Suprapubic skin (tissue), 4 donors: ENCODE data around the gene SERPINE3. TPM values are rescaled to one million over a fixed set of nuclear protein-coding genes. Genes with fewer than 3 reads are reported as not detected.

Experiments used
- DNase-seq, 2 donors: peaks; one replicate each; pipeline ENCODE4 v3.0.0-alpha.2; 2019; ENCODE audit warnings: low spot score in 2 of 2
- H3K27ac ChIP-seq: fragments of 200-600 bp; sonication (generic); one replicate; pipeline ENCODE4 v1.5.1; 2019
- H3K27me3 ChIP-seq: fragments of 200-600 bp; sonication (generic); one replicate; pipeline ENCODE4 v1.5.1; 2019
- H3K36me3 ChIP-seq: fragments of 200-600 bp; sonication (generic); one replicate; pipeline ENCODE4 v1.5.1; 2019
- H3K4me1 ChIP-seq: fragments of 200-600 bp; sonication (generic); one replicate; pipeline ENCODE4 v1.5.1; 2019
- H3K4me3 ChIP-seq: fragments of 200-600 bp; sonication (generic); one replicate; pipeline ENCODE4 v1.5.1; 2019; ENCODE audit warnings: mild to moderate bottlenecking
- H3K9me3 ChIP-seq: fragments of 200-600 bp; sonication (generic); one replicate; pipeline ENCODE4 v1.5.1; 2019
- EP300 ChIP-seq: sonication (generic); formaldehyde crosslinking; IDR thresholded peaks from one replicate; pipeline ENCODE4 v1.6.1; 2017; ENCODE audit warnings: antibody characterized with exemption
- POLR2A ChIP-seq, 2 donors: fragments of 450-650 bp; IDR thresholded peaks; one replicate each; pipeline ENCODE4 v1.6.1; 2017; ENCODE audit warnings: antibody characterized with exemption in 2 of 2, mild to moderate bottlenecking in 2 of 2, moderate library complexity in 2 of 2
- POLR2AphosphoS5 ChIP-seq, 3 donors: sonication (generic); formaldehyde crosslinking; IDR thresholded peaks; one replicate each; pipeline ENCODE4 v1.6.1; 2017; ENCODE audit warnings: antibody characterized with exemption in 3 of 3
- WGBS: methylation state at CpG from one replicate; pipeline ENCODE4 v1.1.5; 2018; 5-methylcytosine and 5-hydroxymethylcytosine counted together
- total RNA-seq, 4 donors: library from RNA; depleted of rRNA; stranded (reverse); fragments of >200 nt; gene quantifications; one replicate each; pipeline ENCODE4 v1.1.0, GENCODE V29; 2016
- TF ChIP-seq, protein P1 (sequence below), 2 donors: fragments of 200-600 bp in 1 of 2; fragments of 450-650 bp in 1 of 2; sonication (generic) in 1 of 2; IDR thresholded peaks; one replicate each; pipeline ENCODE4 v1.5.1; 2016 to 2019; ENCODE audit warnings: antibody characterized with exemption in 2 of 2, mild to moderate bottlenecking in 1 of 2, moderate library complexity in 1 of 2

The SERPINE3 gene
- total RNA-seq, 4 donors from 2014 or later: not detected

DNA sequence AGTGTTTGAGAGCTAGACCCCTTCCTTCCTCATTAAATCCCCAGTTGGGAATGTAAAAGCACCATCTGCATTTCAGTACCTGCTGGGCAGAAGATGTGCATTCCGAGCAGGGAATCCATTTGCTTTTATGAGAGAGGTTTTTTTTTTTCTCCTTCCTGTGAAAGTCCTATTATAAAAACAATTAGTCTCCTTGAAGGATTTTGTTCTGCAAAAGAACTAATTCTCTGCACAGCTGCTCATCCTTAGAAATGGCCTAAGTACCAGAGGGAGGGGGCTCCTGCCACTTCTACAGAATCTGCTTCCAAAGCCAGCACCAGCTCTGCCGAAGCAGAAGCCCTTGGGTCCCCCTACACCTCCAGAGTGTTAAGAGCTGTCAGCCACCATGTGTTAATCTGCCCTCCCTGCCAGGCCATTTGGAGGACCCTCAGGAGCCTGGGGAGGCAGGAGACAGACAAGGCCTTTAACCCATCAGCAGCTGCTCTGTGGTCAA lies 36.4 kb upstream of the SERPINE3 start:
- TF ChIP-seq POLR2AphosphoS5 (IDR thresholded peaks at IDR 0.05): no peak
- no peak for TF ChIP-seq POLR2A (IDR thresholded peaks at IDR 0.05)
- TF ChIP-seq, protein P1, sequence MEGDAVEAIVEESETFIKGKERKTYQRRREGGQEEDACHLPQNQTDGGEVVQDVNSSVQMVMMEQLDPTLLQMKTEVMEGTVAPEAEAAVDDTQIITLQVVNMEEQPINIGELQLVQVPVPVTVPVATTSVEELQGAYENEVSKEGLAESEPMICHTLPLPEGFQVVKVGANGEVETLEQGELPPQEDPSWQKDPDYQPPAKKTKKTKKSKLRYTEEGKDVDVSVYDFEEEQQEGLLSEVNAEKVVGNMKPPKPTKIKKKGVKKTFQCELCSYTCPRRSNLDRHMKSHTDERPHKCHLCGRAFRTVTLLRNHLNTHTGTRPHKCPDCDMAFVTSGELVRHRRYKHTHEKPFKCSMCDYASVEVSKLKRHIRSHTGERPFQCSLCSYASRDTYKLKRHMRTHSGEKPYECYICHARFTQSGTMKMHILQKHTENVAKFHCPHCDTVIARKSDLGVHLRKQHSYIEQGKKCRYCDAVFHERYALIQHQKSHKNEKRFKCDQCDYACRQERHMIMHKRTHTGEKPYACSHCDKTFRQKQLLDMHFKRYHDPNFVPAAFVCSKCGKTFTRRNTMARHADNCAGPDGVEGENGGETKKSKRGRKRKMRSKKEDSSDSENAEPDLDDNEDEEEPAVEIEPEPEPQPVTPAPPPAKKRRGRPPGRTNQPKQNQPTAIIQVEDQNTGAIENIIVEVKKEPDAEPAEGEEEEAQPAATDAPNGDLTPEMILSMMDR (IDR thresholded peaks at IDR 0.05): no peak
- TF ChIP-seq EP300: no peak

DNA sequence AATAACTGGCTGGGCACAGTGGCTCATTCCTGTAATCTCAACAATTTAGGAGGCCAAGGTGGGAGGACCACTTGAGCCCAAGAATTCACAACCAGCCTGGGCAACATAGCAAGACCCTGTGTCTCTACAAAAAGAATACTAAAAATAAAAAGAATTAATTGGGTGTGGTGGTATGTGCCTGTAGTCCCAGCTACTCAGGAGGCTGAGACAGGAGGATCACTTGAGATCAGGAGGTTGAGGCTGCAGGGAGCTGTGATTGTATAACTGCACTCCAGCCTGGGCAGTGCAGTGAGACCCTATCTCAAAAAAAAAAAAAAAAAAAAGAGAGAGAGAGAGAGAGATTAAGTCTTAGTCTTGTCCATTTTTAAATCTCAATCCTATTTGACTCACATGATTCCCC lies 35.6 kb upstream of the SERPINE3 start:
- H3K4me1 ChIP-seq: no peaks in the 10 kb centered on the region
- TF ChIP-seq POLR2AphosphoS5 (IDR thresholded peaks at IDR 0.05) (no peak), EP300 (no peak), POLR2A (IDR thresholded peaks at IDR 0.05) (no peak)
- TF ChIP-seq, protein P1 (IDR thresholded peaks at IDR 0.05): no peak
- H3K36me3 ChIP-seq: no peaks in the 10 kb centered on the region
- H3K27ac ChIP-seq: no peak overlapping the region
- no peaks in the 10 kb centered on the region for H3K27me3 ChIP-seq
- no peaks in the 10 kb centered on the region for H3K9me3 ChIP-seq
- DNase-seq: no peak
- H3K4me3 ChIP-seq: no peak overlapping the region

More for the DNA sequence above, 36.4 kb upstream of the SERPINE3 start:
- DNase-seq: no peak
- Histone ChIP-seq H3K4me3 (no peak overlapping the region), H3K4me1 (no peaks in the 10 kb centered on the region), H3K9me3 (no peaks in the 10 kb centered on the region), H3K27ac (no peak overlapping the region), H3K36me3 (no peaks in the 10 kb centered on the region), H3K27me3 (no peaks in the 10 kb centered on the region)
- 82% methylated on average over 2 of the region's 2 CpGs for WGBS

DNA sequence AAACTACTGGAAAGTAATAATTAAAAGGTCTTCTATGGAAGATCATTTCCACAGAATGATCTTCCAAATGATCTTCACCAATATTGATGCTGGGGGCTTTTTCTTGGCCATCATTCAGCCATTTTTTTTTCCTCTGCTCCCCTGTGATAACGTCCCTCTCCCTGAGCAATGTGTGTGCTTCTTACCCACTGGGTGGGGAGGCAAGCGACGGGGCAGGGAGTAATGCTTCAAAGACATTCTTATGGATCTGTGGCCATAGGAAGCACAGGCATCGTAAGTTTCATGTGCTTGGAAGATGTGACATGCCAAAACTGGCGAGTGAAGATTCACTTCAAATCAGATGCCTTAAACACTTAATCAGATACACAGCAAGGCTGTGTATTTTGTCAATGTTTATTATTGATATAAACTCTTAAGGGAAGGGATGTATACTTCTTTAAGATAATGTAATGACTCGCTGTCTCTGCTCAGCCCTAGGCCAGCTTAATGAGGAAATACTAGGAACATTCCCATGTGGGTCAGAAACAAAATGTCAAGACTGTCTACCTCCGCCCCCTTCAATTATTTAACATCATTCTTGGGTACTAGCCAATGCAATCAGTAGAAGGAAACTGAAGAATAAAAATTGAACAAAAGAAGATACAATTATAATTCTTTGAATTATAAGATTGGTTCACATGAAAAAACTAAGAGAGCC lies 34.1 kb upstream of the SERPINE3 start:
- no peak overlapping the region for H3K27ac ChIP-seq
- 76% methylated on average over 7 of the region's 7 CpGs for WGBS
- no peaks in the 10 kb centered on the region for H3K9me3 ChIP-seq
- no peaks in the 10 kb centered on the region for H3K36me3 ChIP-seq
- no peak overlapping the region for H3K4me3 ChIP-seq
- TF ChIP-seq POLR2A (IDR thresholded peaks at IDR 0.05) (no peak), EP300 (no peak), POLR2AphosphoS5 (IDR thresholded peaks at IDR 0.05) (no peak)
- TF ChIP-seq, protein P1 (IDR thresholded peaks at IDR 0.05): no peak
- H3K4me1 ChIP-seq: no peaks in the 10 kb centered on the region
- no peaks in the 10 kb centered on the region for H3K27me3 ChIP-seq
- no peak for DNase-seq

DNA sequence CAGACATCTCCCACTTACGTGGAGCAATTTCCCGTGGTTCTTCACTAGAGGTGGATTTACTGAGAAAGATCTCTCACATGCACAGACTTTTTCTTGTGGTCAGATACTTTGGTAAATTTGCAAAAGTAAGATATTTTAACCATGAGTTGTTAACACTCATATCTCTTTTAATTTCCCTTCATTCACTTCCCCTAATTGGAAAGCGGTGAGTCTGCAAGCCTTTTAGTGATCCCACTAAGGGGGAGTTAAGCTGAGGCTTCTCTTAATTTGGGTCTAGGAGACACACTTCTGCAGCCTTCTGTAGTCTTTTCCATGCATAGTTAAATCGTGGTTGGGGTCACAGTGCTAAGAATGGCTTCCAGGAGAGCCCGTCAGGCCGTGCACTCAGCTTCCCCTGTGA lies 30.7 kb upstream of the SERPINE3 start:
- Histone ChIP-seq H3K27ac (no peak overlapping the region), H3K9me3 (no peaks in the 10 kb centered on the region), H3K36me3 (no peaks in the 10 kb centered on the region), H3K4me3 (no peak overlapping the region), H3K4me1 (no peaks in the 10 kb centered on the region), H3K27me3 (no peaks in the 10 kb centered on the region)
- 67% methylated on average over 6 of the region's 6 CpGs for WGBS
- no peak for TF ChIP-seq EP300
- TF ChIP-seq POLR2A (IDR thresholded peaks at IDR 0.05): no peak
- TF ChIP-seq, protein P1 (IDR thresholded peaks at IDR 0.05): no peak
- no peak for TF ChIP-seq POLR2AphosphoS5 (IDR thresholded peaks at IDR 0.05)
- no peak for DNase-seq

DNA sequence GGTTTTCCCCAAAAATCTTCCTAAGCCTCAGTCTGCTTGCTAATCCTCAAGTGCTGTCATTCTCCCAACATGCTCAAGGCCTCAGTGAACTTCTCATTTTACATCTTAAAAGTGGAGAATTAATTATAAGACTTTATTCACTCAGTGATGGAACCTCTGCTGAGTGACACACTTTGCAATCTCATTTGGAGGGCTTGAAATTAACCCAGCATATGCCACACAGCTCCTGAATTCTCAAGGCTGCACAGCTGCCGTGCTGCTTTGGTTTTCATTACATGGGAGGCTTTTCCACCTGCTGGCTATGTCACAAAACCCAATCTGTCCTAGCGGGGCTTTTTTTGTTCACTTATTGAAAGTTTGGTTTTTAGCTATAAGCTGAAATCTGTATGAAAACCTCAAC lies 28.3 kb upstream of the SERPINE3 start:
- no peaks in the 10 kb centered on the region for H3K9me3 ChIP-seq
- no peaks in the 10 kb centered on the region for H3K27me3 ChIP-seq
- TF ChIP-seq POLR2AphosphoS5 (IDR thresholded peaks at IDR 0.05): no peak
- TF ChIP-seq EP300: no peak
- TF ChIP-seq, protein P1 (IDR thresholded peaks at IDR 0.05): no peak
- no peak for TF ChIP-seq POLR2A (IDR thresholded peaks at IDR 0.05)
- DNase-seq: no peak
- WGBS: 95% methylated on average over 2 of the region's 2 CpGs
- no peak overlapping the region for H3K27ac ChIP-seq
- H3K4me1 ChIP-seq: no peaks in the 10 kb centered on the region
- no peak overlapping the region for H3K4me3 ChIP-seq
- H3K36me3 ChIP-seq: no peaks in the 10 kb centered on the region
